G401 (cell line): ENCODE data around the gene LRRFIP1. TPM values are rescaled to one million over a fixed set of nuclear protein-coding genes. Genes with fewer than 3 reads are reported as not detected.
"Not testable (repeated sequence)": the region's sequence is repeated elsewhere in the genome, so short reads cannot be mapped to it uniquely, and the experiment has no call there.

ENCODE experiments used
- DNase-seq: peaks from one replicate; pipeline ENCODE4 v3.0.0-alpha.2; 2015; ENCODE audit warnings: low spot score
- in situ Hi-C: cut with HindIII; loops from 2 replicates; pipeline ENCODE4 v1.10.0; 2016; ENCODE audit warnings: low sequenced_read_pairs, mixed read lengths
- total RNA-seq: library from RNA; depleted of rRNA; stranded (reverse); fragments of >200 nt; shearing (Covaris generic); gene quantifications from 2 replicates; pipeline ENCODE4 v1.2.3, GENCODE V29; 2014

Gene LRRFIP1
- total RNA-seq, 1 experiment from 2014 or later, result 24.6 TPM

- DNase-seq, result no peak
- in situ Hi-C loops, result no loop called here
These were observed 24.8 kb downstream of the LRRFIP1 start for GRCh38 chr2:237652181-237652580.

- in situ Hi-C loops, result no loop called here
These were observed 25.5 kb downstream of the LRRFIP1 start for GRCh38 chr2:237652854-237653253.

GRCh38 chr2:237653776-237654558 is 26.6 kb downstream of the LRRFIP1 start:
- no peak for DNase-seq
- in situ Hi-C loops, result no loop called here

More at GRCh38 chr2:237652854-237653253, 25.5 kb downstream of the LRRFIP1 start:
- no peak for DNase-seq

GRCh38 chr2:237657063-237657462 is 29.7 kb downstream of the LRRFIP1 start:
- in situ Hi-C loops, result no loop called here
- DNase-seq, result no peak

- in situ Hi-C loops, result no loop called here
- DNase-seq, result no peak
These were observed 33.1 kb downstream of the LRRFIP1 start for GRCh38 chr2:237660381-237660900.

GRCh38 chr2:237661270-237661669 is 33.9 kb downstream of the LRRFIP1 start:
- in situ Hi-C loops, result no loop called here
- no peak for DNase-seq

GRCh38 chr2:237661799-237662328 is 34.5 kb downstream of the LRRFIP1 start:
- in situ Hi-C loops, result no loop called here

GRCh38 chr2:237662671-237663093 is 35.3 kb downstream of the LRRFIP1 start:
- in situ Hi-C loops, result no loop called here
- DNase-seq, result peak; percentile 20

More at GRCh38 chr2:237661799-237662328, 34.5 kb downstream of the LRRFIP1 start:
- no peak for DNase-seq

GRCh38 chr2:237663517-237664110 is 36.2 kb downstream of the LRRFIP1 start:
- in situ Hi-C loops, result no loop called here
- DNase-seq, result no peak

- in situ Hi-C loops, result no loop called here
- DNase-seq, result no peak
These were observed 36.8 kb downstream of the LRRFIP1 start for GRCh38 chr2:237664151-237664550.

- in situ Hi-C loops, result no loop called here
- DNase-seq, result no peak
These were observed 38.3 kb downstream of the LRRFIP1 start for GRCh38 chr2:237665713-237666143.

- DNase-seq, result no peak
- in situ Hi-C loops, result no loop called here
These were observed 39.2 kb downstream of the LRRFIP1 start for GRCh38 chr2:237666606-237667005.

GRCh38 chr2:237667050-237667576 is 39.7 kb downstream of the LRRFIP1 start:
- DNase-seq, in situ Hi-C loops: not testable (repeated sequence)

- in situ Hi-C loops, result no loop called here
These were observed 40.5 kb downstream of the LRRFIP1 start for GRCh38 chr2:237667893-237668292.

GRCh38 chr2:237668440-237668839 is 41.1 kb downstream of the LRRFIP1 start:
- in situ Hi-C loops, result no loop called here

More at GRCh38 chr2:237667893-237668292, 40.5 kb downstream of the LRRFIP1 start:
- no peak for DNase-seq

GRCh38 chr2:237669283-237669627 is 41.9 kb downstream of the LRRFIP1 start:
- no peak for DNase-seq
- in situ Hi-C loops, result no loop called here

More at GRCh38 chr2:237668440-237668839, 41.1 kb downstream of the LRRFIP1 start:
- no peak for DNase-seq

GRCh38 chr2:237669628-237670392 is 42.4 kb downstream of the LRRFIP1 start:
- DNase-seq, result no peak
- in situ Hi-C loops, result no loop called here

GRCh38 chr2:237670641-237671040 is 43.3 kb downstream of the LRRFIP1 start:
- in situ Hi-C loops, result no loop called here
- DNase-seq, result no peak

GRCh38 chr2:237671466-237672138 is 44.2 kb downstream of the LRRFIP1 start:
- in situ Hi-C loops, result no loop called here
- DNase-seq, result no peak
